Globus pallidus (tissue), 1 donor: ENCODE results near the gene FAM72A.
A peak's percentile ranks its signal among the peaks of the same experiment; 100 is the strongest.
"Not testable (repeated sequence)": the region's sequence is repeated elsewhere in the genome, so short reads cannot be mapped to it uniquely, and the experiment has no call there.

ENCODE experiments used
- DNase-seq: peaks from one replicate; pipeline ENCODE4 v3.0.0-alpha.2; 2015; ENCODE audit warnings: low spot score

Gene FAM72A

GRCh38 chr1:206202789-206203363 is at the start of gene FAM72A:
Gene FAM72A, minus strand, starts transcription at chr1:206202839. Its CDS starts 814 bp downstream, at chr1:206202025.
- DNase-seq: peak; percentile 100

- DNase-seq: not testable (repeated sequence)
Measured at GRCh38 chr1:206250953-206251681, 48.5 kb upstream of the FAM72A start.

DNA sequence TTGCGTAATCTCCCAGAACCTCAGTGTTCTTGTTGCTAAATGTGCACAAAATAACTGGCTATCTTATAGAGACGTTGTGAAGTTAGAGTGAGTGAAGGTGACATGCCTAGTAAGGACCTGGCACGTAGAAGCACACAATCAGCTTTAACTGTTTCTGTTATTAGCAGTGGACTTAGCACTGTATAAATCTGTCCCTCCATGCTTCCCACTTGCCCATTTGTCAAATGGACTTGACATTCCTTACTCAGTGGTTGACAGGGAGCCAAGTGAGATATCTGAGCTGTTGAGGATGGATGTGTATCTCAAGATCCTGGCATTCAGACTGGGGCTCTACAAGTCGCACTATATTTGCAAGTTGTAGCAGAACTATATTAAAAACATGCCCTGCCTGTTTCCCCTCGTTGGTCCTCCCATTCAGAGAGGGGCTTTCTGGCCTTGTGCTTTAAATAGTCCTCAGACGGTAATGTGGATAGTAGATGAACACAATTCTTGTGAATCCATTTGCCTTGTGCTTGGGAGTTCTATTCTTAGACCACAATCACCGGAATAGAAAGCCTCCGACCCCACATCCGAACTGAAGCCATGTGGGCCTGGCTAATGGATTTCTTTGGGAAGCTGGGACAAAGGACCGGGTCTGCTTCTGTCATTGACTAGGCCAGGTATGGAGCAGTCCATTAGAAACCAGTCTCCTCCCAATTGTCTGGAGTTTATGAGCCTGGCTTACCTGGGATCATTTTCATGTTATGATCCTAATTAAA is 43.7 kb upstream of the FAM72A start:
- DNase-seq: not testable (repeated sequence)

- DNase-seq: not testable (repeated sequence)
Measured at GRCh38 chr1:206245479-206245878, 42.8 kb upstream of the FAM72A start.

DNA sequence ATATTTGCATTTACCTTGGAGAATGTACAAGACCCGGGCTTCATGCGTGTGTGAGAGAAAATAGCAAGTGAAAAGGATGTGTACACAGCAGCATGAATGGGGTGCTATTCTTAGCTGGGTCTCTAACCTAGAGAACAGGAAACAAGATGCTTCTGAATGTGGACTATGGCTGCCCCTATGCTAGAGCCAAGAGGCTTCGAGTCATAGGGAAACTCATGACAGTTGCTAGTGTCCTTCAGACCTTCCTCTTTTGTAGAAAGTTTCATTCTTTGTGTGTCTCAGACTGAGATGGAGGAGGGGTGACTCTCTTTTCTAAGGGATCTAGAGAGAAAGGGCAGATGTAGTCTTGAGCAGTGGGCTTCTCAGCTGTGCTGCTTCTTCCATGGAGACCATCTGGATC is 40.7 kb upstream of the FAM72A start:
- peak; percentile 31 for DNase-seq

GRCh38 chr1:206240288-206240687 is 37.6 kb upstream of the FAM72A start:
- not testable (repeated sequence) for DNase-seq

DNA sequence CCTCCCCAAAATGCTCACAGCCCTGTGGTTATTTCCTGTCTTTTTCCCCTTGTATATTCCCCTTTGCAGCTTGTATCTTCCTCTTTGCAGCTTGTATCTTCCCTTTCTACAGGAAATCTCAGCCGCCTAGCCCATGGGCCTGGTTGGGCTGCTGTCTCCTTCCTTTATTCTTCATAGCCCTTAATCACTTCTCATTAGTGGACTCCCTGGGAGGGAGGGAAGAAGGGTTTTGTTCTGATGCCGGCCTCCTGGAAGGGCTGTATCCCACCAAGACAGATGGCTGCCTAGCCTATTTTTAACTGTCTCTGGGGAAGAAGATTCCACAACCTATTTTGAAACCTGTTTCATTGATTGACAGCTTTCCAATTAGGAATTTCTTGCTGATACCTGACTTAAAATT is 32.6 kb upstream of the FAM72A start:
- DNase-seq: not testable (repeated sequence)

DNA sequence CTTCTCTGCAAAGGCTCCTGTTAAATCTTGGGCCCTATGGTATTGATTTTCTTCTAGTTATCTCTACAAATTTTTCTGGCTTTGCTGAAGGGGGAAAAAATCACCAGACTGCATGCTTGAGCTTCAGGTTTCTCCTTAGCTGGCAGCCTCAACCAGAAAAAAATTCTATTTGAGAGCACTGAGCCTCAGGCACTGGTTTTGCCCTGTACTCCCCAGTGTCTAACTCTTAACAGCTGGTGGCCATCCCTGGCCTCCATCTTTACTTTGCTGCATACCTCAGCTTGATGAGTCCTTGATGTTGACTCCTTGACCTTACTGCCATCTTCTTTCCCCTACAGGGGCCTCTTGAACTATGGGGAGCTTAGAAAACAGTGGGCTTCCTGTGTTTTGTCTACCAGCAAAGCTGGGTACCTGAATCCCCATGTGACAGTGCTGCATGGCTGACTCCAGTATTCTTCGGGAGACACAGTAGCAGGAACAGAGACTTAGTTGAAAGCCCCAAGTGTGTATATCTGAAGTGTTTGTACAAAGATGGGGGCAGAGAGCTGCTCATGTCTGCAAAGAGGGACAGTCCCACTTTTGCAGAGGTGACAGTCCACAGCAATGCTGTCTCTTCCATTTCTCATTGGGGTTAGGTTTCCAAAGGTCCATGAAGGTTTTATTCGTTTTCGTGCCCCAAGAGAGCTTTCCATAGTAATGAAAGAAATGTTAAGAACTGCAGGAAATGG is 31.7 kb upstream of the FAM72A start:
- DNase-seq: not testable (repeated sequence)

GRCh38 chr1:206232970-206233645 is 30.5 kb upstream of the FAM72A start:
- DNase-seq: not testable (repeated sequence)

GRCh38 chr1:206231989-206232388 is 29.4 kb upstream of the FAM72A start:
- not testable (repeated sequence) for DNase-seq

DNA sequence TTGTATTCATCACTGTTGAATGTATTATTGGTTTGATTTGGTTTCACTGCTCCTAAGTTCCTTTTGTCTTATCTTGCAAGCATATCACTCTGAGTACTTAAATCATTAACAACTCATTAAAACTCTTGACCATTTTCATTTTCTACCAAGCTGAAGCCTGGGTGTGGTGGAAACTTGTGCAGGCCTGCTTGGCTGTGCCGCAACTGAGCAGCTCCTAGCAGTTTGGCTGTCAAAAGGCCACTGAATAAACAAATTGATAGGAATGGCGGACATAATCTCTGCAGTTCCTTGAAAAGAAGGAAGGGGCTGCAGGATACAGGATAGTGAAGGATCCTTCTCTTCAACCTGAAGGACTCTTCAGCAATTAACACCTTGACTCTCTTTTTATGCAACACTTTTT is 26.6 kb upstream of the FAM72A start:
- DNase-seq: not testable (repeated sequence)

DNA sequence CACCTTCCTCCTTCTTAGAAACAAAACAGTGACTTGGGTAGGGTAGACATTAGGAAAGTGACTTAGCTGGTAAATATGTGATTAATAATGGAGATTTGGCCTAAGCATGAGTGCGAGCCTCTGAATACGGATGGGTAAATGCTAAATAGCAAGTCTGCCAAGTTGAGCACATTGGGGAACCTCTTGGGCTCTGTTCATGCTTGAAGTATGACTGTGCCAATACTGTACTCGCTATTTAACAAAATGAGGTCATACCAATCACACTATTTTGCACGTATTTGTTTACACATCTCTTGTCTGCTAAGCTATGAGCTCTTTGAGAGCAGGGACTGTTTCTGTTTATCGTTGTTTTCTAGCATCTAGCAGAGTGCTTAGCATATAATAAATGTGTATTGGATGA is 24.2 kb upstream of the FAM72A start:
- not testable (repeated sequence) for DNase-seq

- not testable (repeated sequence) for DNase-seq
Measured at GRCh38 chr1:206225386-206225785, 22.7 kb upstream of the FAM72A start.

- DNase-seq: not testable (repeated sequence)
Measured at GRCh38 chr1:206224190-206224776, 21.6 kb upstream of the FAM72A start.

DNA sequence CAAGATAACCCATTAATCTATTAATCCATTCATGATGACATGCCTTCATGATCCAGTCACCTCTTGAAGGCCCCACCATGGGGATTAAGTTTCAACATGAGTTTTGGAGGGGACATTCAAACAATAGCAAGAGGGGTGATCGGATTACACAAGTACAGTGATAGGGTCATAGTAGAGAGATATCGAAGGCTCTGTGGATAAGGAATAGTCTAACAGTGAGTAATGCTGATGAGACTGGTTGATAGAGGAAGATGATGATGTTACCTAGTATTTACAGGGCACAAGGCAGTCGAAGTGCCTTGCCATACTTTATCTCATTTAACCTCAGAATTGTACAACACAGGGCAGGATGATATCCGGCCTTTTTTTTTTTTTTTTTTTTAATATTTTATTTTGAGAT is 18.9 kb upstream of the FAM72A start:
- DNase-seq: not testable (repeated sequence)

DNA sequence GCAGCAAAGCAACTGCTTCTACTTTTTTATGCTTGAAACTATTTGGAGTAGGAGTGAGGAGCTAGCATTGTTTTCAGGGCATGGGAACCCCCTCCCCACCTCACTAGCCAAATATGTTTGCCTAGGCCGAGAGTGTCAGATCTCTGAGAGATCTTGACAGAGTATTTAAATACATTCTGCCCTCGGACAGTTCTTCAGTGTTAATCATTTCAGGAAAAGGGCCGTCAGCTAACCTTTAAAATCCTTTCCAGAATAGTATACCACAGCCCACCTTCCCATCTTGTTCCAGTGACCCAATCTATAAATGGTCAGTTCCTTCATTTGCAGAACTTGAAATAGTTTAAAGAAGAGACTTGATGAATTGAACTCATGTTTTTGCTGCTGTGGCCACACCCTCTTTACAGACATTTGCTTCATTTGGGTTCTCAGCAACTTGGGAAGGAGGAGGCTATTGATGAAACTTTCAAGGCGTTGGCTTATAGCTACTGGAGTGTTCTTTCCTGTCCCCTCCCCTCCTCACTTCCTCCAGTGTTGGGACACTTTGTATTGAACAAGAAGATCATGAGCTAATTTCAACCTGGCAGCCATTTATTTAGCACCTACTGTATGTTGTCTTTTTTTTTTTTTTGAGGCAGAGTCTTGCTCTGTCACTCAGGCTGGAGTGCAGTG is 17.8 kb upstream of the FAM72A start:
- not testable (repeated sequence) for DNase-seq

DNA sequence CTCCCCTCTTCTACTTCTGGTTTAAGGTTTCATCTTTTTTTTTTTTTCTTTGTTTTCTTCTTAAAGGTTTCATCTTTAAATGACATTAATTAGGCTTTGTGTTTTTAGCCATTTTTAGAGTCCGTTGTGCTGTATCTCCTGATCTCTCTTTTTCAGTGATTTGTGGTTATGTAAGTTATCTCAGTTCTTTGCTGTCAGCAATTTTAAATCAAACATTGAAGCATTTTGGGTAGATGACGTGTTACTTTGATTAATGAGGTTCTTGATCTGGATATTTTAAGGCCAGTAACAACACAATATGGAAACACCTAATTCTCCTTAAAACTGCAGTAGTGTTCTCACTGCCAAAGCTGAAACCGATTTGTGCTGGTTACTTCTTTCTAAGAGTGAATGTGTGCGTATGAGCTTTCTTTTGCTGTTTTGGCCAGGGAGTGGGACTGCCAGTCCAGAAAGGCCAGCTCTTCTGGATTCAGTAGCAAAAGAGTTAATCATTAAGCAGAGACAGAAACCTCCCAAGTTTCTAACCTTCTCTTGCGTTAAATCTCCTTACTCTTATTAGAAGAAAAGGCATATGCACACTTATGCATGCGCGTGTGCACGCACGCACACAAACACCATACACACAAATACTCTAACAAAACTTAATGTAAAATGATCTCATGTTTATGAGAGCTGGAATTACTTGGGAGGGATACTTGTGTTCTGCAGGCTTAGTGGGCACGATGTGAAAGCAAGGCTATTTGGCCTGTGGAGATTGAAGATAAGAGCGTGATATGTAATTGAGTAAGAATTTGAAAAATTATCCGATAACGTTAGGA is 17.1 kb upstream of the FAM72A start:
- DNase-seq: not testable (repeated sequence)

DNA sequence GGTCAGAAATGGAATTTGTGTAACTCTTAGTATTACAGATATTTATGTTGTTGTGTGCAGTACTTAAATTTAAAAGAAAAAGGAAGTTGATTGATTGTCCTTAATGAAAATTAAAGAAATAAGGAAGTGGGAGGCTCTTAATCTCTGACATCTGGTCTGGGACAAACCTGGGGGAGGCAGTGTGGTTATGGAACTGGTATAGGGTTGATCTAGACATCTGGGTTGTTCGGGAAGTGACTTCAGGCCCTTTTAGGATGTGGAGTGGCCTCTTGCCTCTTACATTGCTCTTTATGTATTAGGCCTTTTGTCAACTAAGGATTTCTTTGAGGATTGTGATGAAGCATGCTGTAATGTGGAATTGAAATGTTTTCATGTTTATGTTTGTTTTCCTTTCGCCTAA is 16.1 kb upstream of the FAM72A start:
- DNase-seq: not testable (repeated sequence)

DNA sequence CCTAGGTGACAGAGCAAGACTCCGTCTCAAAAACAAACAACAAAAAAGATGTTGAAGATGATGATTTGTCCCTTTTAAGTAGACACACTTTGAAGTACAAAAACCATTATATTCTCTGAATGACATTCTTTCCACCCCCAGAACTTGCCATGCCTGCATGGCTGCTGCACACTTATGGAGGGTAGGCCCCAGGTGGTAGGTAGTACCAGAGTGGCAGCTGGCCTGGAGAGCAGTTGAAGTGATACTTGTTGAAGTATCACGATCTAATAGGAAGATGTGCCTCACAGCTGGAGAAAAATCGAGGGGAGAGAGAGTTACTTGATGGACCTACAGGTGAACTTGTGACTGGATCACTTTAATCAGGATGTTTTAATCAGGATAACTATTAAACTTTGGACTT is 15.6 kb upstream of the FAM72A start:
- DNase-seq: not testable (repeated sequence)
